GM23338 (cell line): ENCODE data around the gene TOM1L2. TPM values are rescaled to one million over a fixed set of nuclear protein-coding genes. Genes with fewer than 3 reads are reported as not detected.

Experiments used
- ATAC-seq: fragments of 200-7000 bp; cut with Tn5 transposase; 3 replicates; pipeline ENCODE4 v1.9.1; 2020
- DNase-seq: peaks from one replicate; pipeline ENCODE4 v3.0.0-alpha.2; 2015; ENCODE audit warnings: low spot score
- H2AFZ ChIP-seq: fragments of 200-600 bp; sonication (generic); 2 replicates; pipeline ENCODE4 v1.8.0; 2016; ENCODE audit warnings: antibody characterized with exemption, mild to moderate bottlenecking, moderate library complexity
- H3F3A ChIP-seq: fragments of 200-600 bp; sonication (generic); replicated peaks from 2 replicates; pipeline ENCODE4 v1.8.0; 2017; ENCODE audit warnings: antibody characterized with exemption, mixed run types, low read depth
- H3K27ac ChIP-seq: fragments of 200-600 bp; sonication (generic); 2 replicates; pipeline ENCODE4 v1.6.1; 2016; ENCODE audit warnings: low read depth
- H3K27me3 ChIP-seq: fragments of 200-600 bp; sonication (generic); 2 replicates; pipeline ENCODE4 v1.8.0; 2016; ENCODE audit warnings: mild to moderate bottlenecking, mixed run types, moderate library complexity; ENCODE audit not compliant: insufficient read depth
- H3K36me3 ChIP-seq: fragments of 200-600 bp; sonication (generic); 2 replicates; pipeline ENCODE4 v1.8.0; 2016; ENCODE audit warnings: mild to moderate bottlenecking; ENCODE audit not compliant: insufficient read depth
- H3K4me1 ChIP-seq: fragments of 200-600 bp; sonication (generic); 2 replicates; pipeline ENCODE4 v1.8.0; 2016; ENCODE audit warnings: mild to moderate bottlenecking, moderate library complexity; ENCODE audit not compliant: insufficient read depth
- H3K4me2 ChIP-seq: fragments of 200-600 bp; sonication (generic); 2 replicates; pipeline ENCODE4 v1.7.1; 2017; ENCODE audit warnings: mixed run types
- H3K4me3 ChIP-seq: fragments of 200-600 bp; sonication (generic); 2 replicates; pipeline ENCODE4 v1.6.1; 2016; ENCODE audit warnings: mixed run types
- H3K79me2 ChIP-seq: fragments of 200-600 bp; sonication (generic); replicated peaks from 2 replicates; pipeline ENCODE4 v1.8.0; 2017; ENCODE audit warnings: mild to moderate bottlenecking; ENCODE audit not compliant: insufficient read depth
- H3K9me2 ChIP-seq: fragments of 200-600 bp; sonication (generic); 2 replicates; pipeline ENCODE4 v1.8.0; 2017; ENCODE audit not compliant: insufficient read depth
- H4K20me1 ChIP-seq: fragments of 200-600 bp; sonication (generic); replicated peaks from 2 replicates; pipeline ENCODE4 v1.8.0; 2017; ENCODE audit warnings: mild to moderate bottlenecking; ENCODE audit not compliant: insufficient read depth
- H3K27ac Mint-ChIP-seq: 2 replicates; pipeline ENCODE4 v1.8.0; 2020; ENCODE audit warnings: inconsistent platforms, mild to moderate bottlenecking, moderate library complexity, mixed read lengths
- H3K27me3 Mint-ChIP-seq: 3 replicates; pipeline ENCODE4 v1.8.0; 2022; ENCODE audit warnings: low read depth, mild to moderate bottlenecking, moderate library complexity, mixed read lengths, inconsistent platforms; ENCODE audit not compliant: insufficient read depth, poor library complexity
- H3K36me3 Mint-ChIP-seq: 3 replicates; pipeline ENCODE4 v1.8.0; 2021; ENCODE audit warnings: low read depth, mild to moderate bottlenecking, inconsistent platforms, moderate library complexity, mixed read lengths
- H3K4me1 Mint-ChIP-seq: 3 replicates; pipeline ENCODE4 v1.8.0; 2020; ENCODE audit warnings: mild to moderate bottlenecking, inconsistent platforms, mixed read lengths
- H3K4me3 Mint-ChIP-seq: 3 replicates; pipeline ENCODE4 v1.8.0; 2021; ENCODE audit warnings: moderate library complexity, mild to moderate bottlenecking, inconsistent platforms, mixed read lengths
- H3K9me3 Mint-ChIP-seq: 3 replicates; pipeline ENCODE4 v1.8.0; 2020; ENCODE audit warnings: moderate library complexity, mild to moderate bottlenecking, inconsistent platforms, mixed read lengths
- CREB1 ChIP-seq: fragments of 250-450 bp; sonication (Bioruptor Pico); IDR thresholded peaks from 2 replicates; pipeline ENCODE4 v1.5.0; 2020; ENCODE audit warnings: low read depth, mild to moderate bottlenecking, moderate library complexity
- CTCF ChIP-seq, 2 experiments: fragments of 200-600 bp in 1 of 2; sonication (generic) in 1 of 2; conservative IDR thresholded peaks; 2 replicates each; pipeline versions ENCODE4 v1.5.1 to v1.6.1; 2016 to 2017; ENCODE audit warnings: antibody characterized with exemption in 2 of 2, low read depth in 2 of 2, mild to moderate bottlenecking in 2 of 2, moderate library complexity in 1 of 2
- EZH2 ChIP-seq: fragments of 200-600 bp; sonication (generic); IDR thresholded peaks from one replicate; pipeline ENCODE4 v1.8.0; 2017; ENCODE audit warnings: antibody characterized with exemption, mild to moderate bottlenecking, low read depth; ENCODE audit not compliant: unreplicated experiment
- EZH2phosphoT487 ChIP-seq: fragments of 200-600 bp; sonication (generic); IDR thresholded peaks from one replicate; pipeline ENCODE4 v1.8.1; 2018; ENCODE audit warnings: antibody characterized with exemption; ENCODE audit not compliant: unreplicated experiment
- JUNB ChIP-seq: IDR thresholded peaks from one replicate; pipeline ENCODE4 v1.6.1; 2016; ENCODE audit warnings: antibody characterized with exemption; ENCODE audit not compliant: unreplicated experiment
- NANOG ChIP-seq: IDR thresholded peaks from 2 replicates; pipeline ENCODE4 v1.6.1; 2016; ENCODE audit warnings: antibody characterized with exemption, borderline replicate concordance
- POLR2AphosphoS5 ChIP-seq: IDR thresholded peaks from 2 replicates; pipeline ENCODE4 v1.6.1; 2016; ENCODE audit warnings: antibody characterized with exemption, low read depth
- REST ChIP-seq: IDR thresholded peaks from one replicate; pipeline ENCODE4 v1.6.1; 2018; ENCODE audit warnings: antibody characterized with exemption; ENCODE audit not compliant: unreplicated experiment
- STAT1 ChIP-seq: IDR thresholded peaks from one replicate; pipeline ENCODE4 v1.6.1; 2016; ENCODE audit warnings: antibody characterized with exemption; ENCODE audit not compliant: unreplicated experiment
- ZNF114 ChIP-seq: fragments of 250-450 bp; sonication (Bioruptor Pico); IDR thresholded peaks from 2 replicates; pipeline ENCODE4 v1.5.0; 2020; ENCODE audit warnings: mild to moderate bottlenecking, moderate library complexity
- ZNF331 ChIP-seq: fragments of 250-450 bp; sonication (Bioruptor Pico); IDR thresholded peaks from 2 replicates; pipeline ENCODE4 v1.5.0; 2020; ENCODE audit warnings: low read depth, mild to moderate bottlenecking, moderate library complexity
- ZNF462 ChIP-seq: fragments of 250-450 bp; sonication (Bioruptor Pico); IDR thresholded peaks from 2 replicates; pipeline ENCODE4 v1.5.0; 2020; ENCODE audit warnings: mild to moderate bottlenecking, moderate library complexity
- polyA plus RNA-seq: library from polyadenylated mRNA; unstranded; fragments of >200 nt; fragmentation: Nextera tagmentation; extraction: Ambion mirVana; gene quantifications from 2 replicates; pipeline ENCODE4 v1.2.1, GENCODE V29; 2016
- total RNA-seq: library from RNA; depleted of rRNA; stranded (reverse); fragments of >200 nt; shearing (Covaris generic); gene quantifications from 2 replicates; pipeline ENCODE4 v1.2.3, GENCODE V29; 2014
- TF ChIP-seq, protein P1 (sequence below): IDR thresholded peaks from 2 replicates; pipeline ENCODE4 v1.6.1; 2016; ENCODE audit warnings: antibody characterized with exemption

TOM1L2 gene
- total and polyA plus RNA-seq, 2 experiments from 2014 or later = 3.3 TPM

GRCh38 chr17:17826342-17826713 is 145.9 kb downstream of the TOM1L2 start:
- Mint-ChIP-seq H3K27me3 (peaks cover 20% of the 10 kb centered on the region), H3K9me3 (no peaks in the 10 kb centered on the region), H3K27ac (peak overlapping the region; percentile 88; the same call in 1 of the 2 replicates), H3K36me3 (peaks cover 17% of the 10 kb centered on the region), H3K4me3 (peak overlapping the region; percentile 6; the same call in 1 of the 3 replicates), H3K4me1 (peaks cover 60% of the 10 kb centered on the region)
- H3K4me3 ChIP-seq = no peak overlapping the region
- H3K27me3 ChIP-seq = no peaks in the 10 kb centered on the region
- H2AFZ ChIP-seq = no peak overlapping the region
- H3K79me2 ChIP-seq = peaks cover 82% of the 10 kb centered on the region
- H3K36me3 ChIP-seq = 0 out of 2 replicates have a peak, but pooled peaks cover 5% of the 10 kb centered on the region
- ATAC-seq (no peak), DNase-seq (no peak)
- no peaks in the 10 kb centered on the region for H3K9me2 ChIP-seq
- peaks cover 47% of the 10 kb centered on the region for H3K4me1 ChIP-seq
- peaks cover 66% of the 10 kb centered on the region for H4K20me1 ChIP-seq
- no peak for TF ChIP-seq ZNF114 (CRISPR knock-in tag)
- no peak for TF ChIP-seq NANOG
- TF ChIP-seq, protein P1, sequence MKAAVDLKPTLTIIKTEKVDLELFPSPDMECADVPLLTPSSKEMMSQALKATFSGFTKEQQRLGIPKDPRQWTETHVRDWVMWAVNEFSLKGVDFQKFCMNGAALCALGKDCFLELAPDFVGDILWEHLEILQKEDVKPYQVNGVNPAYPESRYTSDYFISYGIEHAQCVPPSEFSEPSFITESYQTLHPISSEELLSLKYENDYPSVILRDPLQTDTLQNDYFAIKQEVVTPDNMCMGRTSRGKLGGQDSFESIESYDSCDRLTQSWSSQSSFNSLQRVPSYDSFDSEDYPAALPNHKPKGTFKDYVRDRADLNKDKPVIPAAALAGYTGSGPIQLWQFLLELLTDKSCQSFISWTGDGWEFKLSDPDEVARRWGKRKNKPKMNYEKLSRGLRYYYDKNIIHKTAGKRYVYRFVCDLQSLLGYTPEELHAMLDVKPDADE = no peak
- TF ChIP-seq CTCF (conservative IDR thresholded peaks at IDR 0.05; ENCODE audit: low read depth in 2 of 2) = no peak
- no peak for TF ChIP-seq EZH2phosphoT487
- TF ChIP-seq JUNB = no peak
- no peak for TF ChIP-seq ZNF331 (CRISPR knock-in tag)
- TF ChIP-seq POLR2AphosphoS5 = no peak
- no peak for TF ChIP-seq REST
- TF ChIP-seq STAT1 = no peak
- TF ChIP-seq CREB1 (CRISPR knock-in tag) = no peak
- TF ChIP-seq ZNF462 (CRISPR knock-in tag) = no peak
- TF ChIP-seq EZH2 = no peak
- peaks cover 13% of the 10 kb centered on the region for H3F3A ChIP-seq
- H3K4me2 ChIP-seq = no peak overlapping the region
- no peak overlapping the region for H3K27ac ChIP-seq
